ENCODE measurements around the gene CAND2. TPM values are rescaled to one million over a fixed set of nuclear protein-coding genes. Genes with fewer than 3 reads are reported as not detected.

The CAND2 gene
- total and polyA plus RNA-seq, 4 experiments from 2014 or later: 1.9 to 2.3 (median 2.2) TPM

- Mint-ChIP-seq H3K4me3 (peak overlapping the region in 1 of 8 donors; percentile 91), H3K36me3 (no peaks in the 10 kb centered on the region), H3K9me3 (peaks cover 0 to 15% (median 7%) of the 10 kb centered on the region in 8 donors), H3K27me3 (peaks cover 9 to 16% of the 10 kb centered on the region in 2 donors), H3K27ac (no peak overlapping the region), H3K4me1 (peaks cover 7 to 23% (median 11%) of the 10 kb centered on the region in 4 donors)
- no peaks in the 10 kb centered on the region for H3K9me3 ChIP-seq (ENCODE audit: control insufficient read depth in 1 of 2, low read length in 2 of 2)
- peaks cover 13% of the 10 kb centered on the region for H3K4me1 ChIP-seq (ENCODE audit: insufficient read depth, low read length)
- ChIA-PET CTCF (ENCODE audit: partially characterized antibody) (interaction anchor here (2.1 to 4.5 kb wide), 2 partner anchors 18 to 22 kb away, joined by 20 to 38 read pairs; no protein-coding TSS in a partner anchor), POLR2A (ENCODE audit: partially characterized antibody) (no interaction called here)
- no peaks in the 10 kb centered on the region for H3K27me3 ChIP-seq (ENCODE audit: insufficient read depth, low read length)
- no peak overlapping the region for H3K27ac ChIP-seq (ENCODE audit: low read depth, low read length)
- no peak overlapping the region for H3K4me3 ChIP-seq (ENCODE audit: low read length in 2 of 2)
- DNase-seq: no peak
- intact Hi-C loops (cut with micrococcal nuclease): loop anchor here (2.0 kb wide), 1 partner anchor 126 kb away; no protein-coding TSS in a partner anchor
- H3K36me3 ChIP-seq (ENCODE audit: insufficient read depth, low read length): no peaks in the 10 kb centered on the region
These were observed 72.6 kb downstream of the CAND2 start for GRCh38 chr3:12869035-12869621.

GRCh38 chr3:12870942-12871341 is 74.5 kb downstream of the CAND2 start:
- Mint-ChIP-seq H3K27ac (peak overlapping the region in 4 of 7 donors; percentile 3 to 87 (median 62)), H3K36me3 (no peaks in the 10 kb centered on the region), H3K9me3 (peaks cover 0 to 4% (median 0%) of the 10 kb centered on the region in 8 donors), H3K4me3 (peak overlapping the region in 6 of 8 donors; percentile 3 to 62 (median 28)), H3K27me3 (peaks cover 13 to 25% of the 10 kb centered on the region in 2 donors), H3K4me1 (peaks cover 7 to 23% (median 11%) of the 10 kb centered on the region in 4 donors)
- DNase-seq: no peak
- Histone ChIP-seq H3K27me3 (ENCODE audit: insufficient read depth, low read length) (no peaks in the 10 kb centered on the region), H3K4me3 (ENCODE audit: low read length in 2 of 2) (no peak overlapping the region), H3K9me3 (ENCODE audit: control insufficient read depth in 1 of 2, low read length in 2 of 2) (no peaks in the 10 kb centered on the region), H3K36me3 (ENCODE audit: insufficient read depth, low read length) (no peaks in the 10 kb centered on the region), H3K27ac (ENCODE audit: low read depth, low read length) (no peak overlapping the region), H3K4me1 (ENCODE audit: insufficient read depth, low read length) (peaks cover 13% of the 10 kb centered on the region)
- intact Hi-C loops (cut with micrococcal nuclease): no loop called here
- ChIA-PET CTCF (ENCODE audit: partially characterized antibody) (interaction anchor here (1.1 to 1.9 kb wide), 2 partner anchors 21 to 27 kb away, joined by 4 to 7 read pairs; no protein-coding TSS in a partner anchor), POLR2A (ENCODE audit: partially characterized antibody) (interaction anchor here (1.2 kb wide), 1 partner anchor 21 kb away, joined by 4 read pairs; no protein-coding TSS in a partner anchor)

DNA sequence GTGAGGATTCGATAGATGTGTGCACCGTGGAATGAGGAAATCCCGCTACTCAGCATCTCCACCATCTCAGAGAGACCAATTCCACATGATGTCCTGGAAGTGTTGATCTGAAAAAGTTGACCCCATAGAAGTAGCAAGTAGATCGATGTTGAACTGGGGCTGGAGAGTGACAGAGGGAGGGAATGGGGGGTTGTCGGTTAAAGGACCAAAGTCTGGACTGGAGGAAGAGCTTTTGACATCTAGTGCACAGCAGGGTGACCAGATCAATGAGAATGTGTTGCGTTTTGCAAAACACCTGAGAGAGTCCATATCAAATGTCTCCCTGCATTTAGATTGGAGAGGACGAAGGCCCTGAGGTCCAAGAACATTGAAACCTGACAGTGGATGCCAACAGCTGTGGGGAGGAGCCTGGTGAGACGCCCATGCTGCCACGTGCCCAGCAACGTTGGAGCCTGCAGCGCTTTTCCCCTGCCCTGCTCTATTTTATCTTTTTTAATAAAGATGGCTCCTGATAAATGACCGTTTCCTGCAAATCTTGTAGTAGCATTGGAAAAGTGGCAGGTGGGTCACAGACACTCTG is 75.0 kb downstream of the CAND2 start:
- Histone ChIP-seq H3K27ac (ENCODE audit: low read depth, low read length) (no peak overlapping the region), H3K36me3 (ENCODE audit: insufficient read depth, low read length) (no peaks in the 10 kb centered on the region), H3K4me1 (ENCODE audit: insufficient read depth, low read length) (peaks cover 13% of the 10 kb centered on the region), H3K4me3 (ENCODE audit: low read length in 2 of 2) (no peak overlapping the region), H3K9me3 (ENCODE audit: control insufficient read depth in 1 of 2, low read length in 2 of 2) (no peaks in the 10 kb centered on the region), H3K27me3 (ENCODE audit: insufficient read depth, low read length) (no peaks in the 10 kb centered on the region)
- CTCF ChIA-PET (ENCODE audit: partially characterized antibody): interaction anchor here (1.9 kb wide), 1 partner anchor 20 kb away, joined by 7 read pairs; no protein-coding TSS in a partner anchor
- Mint-ChIP-seq H3K27me3 (peaks cover 13 to 25% of the 10 kb centered on the region in 2 donors), H3K9me3 (peaks cover 0 to 4% (median 0%) of the 10 kb centered on the region in 8 donors), H3K4me1 (peaks cover 7 to 23% (median 11%) of the 10 kb centered on the region in 4 donors), H3K36me3 (no peaks in the 10 kb centered on the region), H3K27ac (no peak overlapping the region), H3K4me3 (no peak overlapping the region)
- intact Hi-C loops (cut with micrococcal nuclease): no loop called here
- DNase-seq: no peak
- POLR2A ChIA-PET (ENCODE audit: partially characterized antibody): interaction anchor here (1.2 kb wide), 1 partner anchor 20 kb away, joined by 4 read pairs; no protein-coding TSS in a partner anchor

DNA sequence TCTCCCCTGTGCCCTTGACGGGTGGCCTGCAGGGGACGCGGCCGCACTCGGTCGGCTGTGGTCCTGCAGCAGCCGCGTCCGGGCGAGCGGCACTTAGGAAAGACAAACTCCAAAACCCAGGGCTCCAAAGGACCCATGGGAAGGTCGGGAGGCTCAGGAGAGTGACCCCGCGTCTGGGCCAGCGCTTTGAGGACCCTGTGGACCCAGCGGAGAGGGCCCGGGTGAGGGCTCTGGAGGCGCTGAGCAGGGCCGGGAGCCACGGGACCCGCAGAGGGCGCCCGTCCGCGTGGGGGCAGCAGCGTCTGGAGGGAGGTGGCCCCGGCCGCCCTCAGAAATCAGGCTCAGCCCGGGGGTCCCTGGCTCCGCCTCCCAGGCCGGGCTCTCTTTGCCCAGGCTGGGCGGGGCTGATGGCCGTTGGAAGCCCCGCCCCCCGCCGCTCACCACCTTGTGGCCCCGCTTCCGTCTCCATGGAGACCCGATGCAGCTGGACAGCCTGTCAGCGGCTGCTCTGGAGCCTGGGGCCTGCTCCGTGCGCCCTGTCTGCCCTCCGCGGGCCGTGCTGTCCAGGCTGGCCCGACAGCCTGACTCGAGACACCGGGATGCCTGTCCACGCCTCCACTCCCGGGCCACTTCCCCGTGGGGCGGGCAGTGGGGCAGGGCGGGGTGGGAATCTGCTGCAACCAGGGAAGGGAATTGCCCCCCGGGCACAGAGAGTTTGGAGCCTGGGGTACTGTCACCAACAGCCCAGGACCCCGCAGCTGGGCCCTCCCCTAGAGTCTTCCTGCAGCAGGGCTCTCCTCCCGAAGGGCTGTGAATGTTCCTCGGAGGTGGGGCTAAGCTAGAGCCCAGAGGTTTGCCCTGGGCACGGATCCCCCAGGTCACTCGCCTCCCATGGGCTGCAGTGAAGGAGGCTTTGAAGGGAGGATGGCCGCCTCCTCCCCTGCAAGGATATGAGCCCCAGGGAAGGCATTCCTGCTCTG is 79.7 kb downstream of the CAND2 start:
- no peaks in the 10 kb centered on the region for H3K36me3 ChIP-seq (ENCODE audit: insufficient read depth, low read length)
- H3K27ac Mint-ChIP-seq: no peak overlapping the region
- H3K27ac ChIP-seq (ENCODE audit: low read depth, low read length): no peak overlapping the region
- H3K9me3 ChIP-seq (ENCODE audit: control insufficient read depth in 1 of 2, low read length in 2 of 2): no peaks in the 10 kb centered on the region
- POLR2A ChIA-PET (ENCODE audit: partially characterized antibody): no interaction called here
- H3K9me3 Mint-ChIP-seq: no peaks in the 10 kb centered on the region
- H3K36me3 Mint-ChIP-seq: no peaks in the 10 kb centered on the region
- intact Hi-C loops (cut with micrococcal nuclease): no loop called here
- H3K4me1 ChIP-seq (ENCODE audit: insufficient read depth, low read length): no peaks in the 10 kb centered on the region
- H3K4me3 ChIP-seq (ENCODE audit: low read length in 2 of 2): no peak overlapping the region
- H3K27me3 ChIP-seq (ENCODE audit: insufficient read depth, low read length): no peaks in the 10 kb centered on the region
- DNase-seq: no peak
- no peak overlapping the region for H3K4me3 Mint-ChIP-seq
- no peaks in the 10 kb centered on the region for H3K4me1 Mint-ChIP-seq
- H3K27me3 Mint-ChIP-seq: peaks cover 6 to 13% of the 10 kb centered on the region in 2 donors
- CTCF ChIA-PET (ENCODE audit: partially characterized antibody): interaction anchor here (1.9 kb wide), 1 partner anchor 8 kb away, joined by 4 read pairs; no protein-coding TSS in a partner anchor

DNA sequence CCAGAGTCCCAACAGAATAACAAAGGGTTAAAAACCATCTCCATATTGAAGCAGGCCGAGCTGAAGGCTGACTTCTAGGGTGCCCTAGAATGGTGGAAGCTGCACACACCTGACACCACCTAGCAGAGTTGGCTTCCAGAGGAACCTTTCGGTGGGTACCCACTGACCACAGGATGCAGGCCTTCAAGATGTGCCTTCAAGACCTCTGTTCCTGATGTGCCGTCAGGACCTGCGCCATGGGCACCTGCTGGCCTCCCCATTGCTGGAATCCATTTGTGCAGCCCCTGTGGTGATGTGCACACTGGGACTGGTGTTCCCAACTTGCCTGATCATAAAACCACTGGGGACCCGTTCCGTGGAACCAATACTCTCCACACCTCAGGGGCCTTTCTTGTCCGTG is 80.6 kb downstream of the CAND2 start:
- POLR2A ChIA-PET (ENCODE audit: partially characterized antibody): no interaction called here
- H3K36me3 ChIP-seq (ENCODE audit: insufficient read depth, low read length): no peaks in the 10 kb centered on the region

DNA sequence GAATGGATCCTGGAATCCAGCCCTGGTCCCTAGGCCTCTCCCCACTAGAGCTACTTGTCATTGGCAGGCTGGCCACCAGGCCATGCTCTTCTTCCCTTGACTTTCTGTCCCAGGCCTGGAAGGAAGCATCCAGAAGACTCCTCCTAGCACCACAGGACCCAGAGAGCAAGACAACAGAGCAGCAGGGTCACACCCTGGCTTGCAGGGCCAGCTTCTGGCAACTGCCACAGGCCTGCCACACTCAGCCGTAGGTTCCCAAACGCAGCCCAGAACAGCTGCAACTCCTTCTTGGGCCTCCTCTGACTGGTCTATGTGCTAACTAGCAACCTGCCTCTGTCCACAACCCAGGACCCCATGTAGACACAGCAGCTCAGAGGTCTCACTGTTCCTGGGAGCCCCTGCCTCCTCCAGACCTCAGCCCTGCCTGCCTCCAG is 81.7 kb downstream of the CAND2 start:
- Mint-ChIP-seq H3K27me3 (peaks cover 6 to 10% of the 10 kb centered on the region in 2 donors), H3K9me3 (no peaks in the 10 kb centered on the region), H3K4me3 (peak overlapping the region in 1 of 8 donors; percentile 15), H3K36me3 (no peaks in the 10 kb centered on the region), H3K27ac (no peak overlapping the region), H3K4me1 (no peaks in the 10 kb centered on the region)
- H3K27ac ChIP-seq (ENCODE audit: low read depth, low read length): no peak overlapping the region
- intact Hi-C loops (cut with micrococcal nuclease): no loop called here
- POLR2A ChIA-PET (ENCODE audit: partially characterized antibody): no interaction called here
- no peaks in the 10 kb centered on the region for H3K4me1 ChIP-seq (ENCODE audit: insufficient read depth, low read length)
- no peak for DNase-seq
- H3K4me3 ChIP-seq (ENCODE audit: low read length in 2 of 2): no peak overlapping the region
- CTCF ChIA-PET (ENCODE audit: partially characterized antibody): interaction anchor here (1.0 to 1.9 kb wide), 2 partner anchors 9 to 14 kb away, joined by 3 to 7 read pairs; no protein-coding TSS in a partner anchor
- H3K27me3 ChIP-seq (ENCODE audit: insufficient read depth, low read length): no peaks in the 10 kb centered on the region
- no peaks in the 10 kb centered on the region for H3K9me3 ChIP-seq (ENCODE audit: control insufficient read depth in 1 of 2, low read length in 2 of 2)
- H3K36me3 ChIP-seq (ENCODE audit: insufficient read depth, low read length): no peaks in the 10 kb centered on the region

More for the DNA sequence above, 80.6 kb downstream of the CAND2 start:
- Histone ChIP-seq H3K4me3 (ENCODE audit: low read length in 2 of 2) (no peak overlapping the region), H3K27me3 (ENCODE audit: insufficient read depth, low read length) (no peaks in the 10 kb centered on the region), H3K9me3 (ENCODE audit: control insufficient read depth in 1 of 2, low read length in 2 of 2) (no peaks in the 10 kb centered on the region), H3K27ac (ENCODE audit: low read depth, low read length) (no peak overlapping the region), H3K4me1 (ENCODE audit: insufficient read depth, low read length) (no peaks in the 10 kb centered on the region)
- Mint-ChIP-seq H3K27ac (no peak overlapping the region), H3K27me3 (peaks cover 6 to 13% of the 10 kb centered on the region in 2 donors), H3K4me3 (peak overlapping the region in 1 of 8 donors; percentile 48), H3K9me3 (no peaks in the 10 kb centered on the region), H3K36me3 (no peaks in the 10 kb centered on the region), H3K4me1 (no peaks in the 10 kb centered on the region)
- CTCF ChIA-PET (ENCODE audit: partially characterized antibody): interaction anchor here (1.0 to 1.9 kb wide), 3 partner anchors 9 to 15 kb away, joined by 3 to 7 read pairs (median 4); no protein-coding TSS in a partner anchor
- intact Hi-C loops (cut with micrococcal nuclease): no loop called here
- no peak for DNase-seq
